CMK (cell line): Measurements from ENCODE around the gene MYH9.

Experiments
- DNase-seq: peaks from one replicate; pipeline ENCODE4 v3.0.0-alpha.2; 2010; ENCODE audit warnings: low read depth

The MYH9 gene

GRCh38 chr22:36367479-36367878 is 20.3 kb downstream of the MYH9 start:
- no peak for DNase-seq

GRCh38 chr22:36367066-36367465 is 20.7 kb downstream of the MYH9 start:
- DNase-seq: no peak

GRCh38 chr22:36366291-36366708 is 21.5 kb downstream of the MYH9 start:
- no peak for DNase-seq

- no peak for DNase-seq
Observed at GRCh38 chr22:36365020-36365411, 22.8 kb downstream of the MYH9 start.

GRCh38 chr22:36364255-36365019 is 23.3 kb downstream of the MYH9 start:
- no peak for DNase-seq

- DNase-seq: no peak
Observed at GRCh38 chr22:36363349-36363981, 24.3 kb downstream of the MYH9 start.

GRCh38 chr22:36362932-36363331 is 24.8 kb downstream of the MYH9 start:
- no peak for DNase-seq

GRCh38 chr22:36362075-36362474 is 25.7 kb downstream of the MYH9 start:
- no peak for DNase-seq

- DNase-seq: no peak
Observed at GRCh38 chr22:36360871-36361383, 26.8 kb downstream of the MYH9 start.

- DNase-seq: no peak
Observed at GRCh38 chr22:36360011-36360410, 27.8 kb downstream of the MYH9 start.

GRCh38 chr22:36359470-36359996 is 28.2 kb downstream of the MYH9 start:
- DNase-seq: no peak

GRCh38 chr22:36358533-36359469 is 29.0 kb downstream of the MYH9 start:
- no peak for DNase-seq

GRCh38 chr22:36356708-36357624 is 30.8 kb downstream of the MYH9 start:
- no peak for DNase-seq

- no peak for DNase-seq
Observed at GRCh38 chr22:36355894-36356293, 31.9 kb downstream of the MYH9 start.

- no peak for DNase-seq
Observed at GRCh38 chr22:36355362-36355761, 32.4 kb downstream of the MYH9 start.

- no peak for DNase-seq
Observed at GRCh38 chr22:36352803-36353507, 34.8 kb downstream of the MYH9 start.

- DNase-seq: no peak
Observed at GRCh38 chr22:36351921-36352802, 35.6 kb downstream of the MYH9 start.

- no peak for DNase-seq
Observed at GRCh38 chr22:36350751-36351594, 36.8 kb downstream of the MYH9 start.
